GF-D8 (cell line): ENCODE measurements around the gene RBBP4.
"Not testable (repeated sequence)": the region's sequence is repeated elsewhere in the genome, so short reads cannot be mapped to it uniquely, and the experiment has no call there.

Experiments used
- DNase-seq: peaks from one replicate; lab custom pipeline; 2025; lab: John Stamatoyannopoulos, UW

Gene RBBP4

GRCh38 chr1:32693455-32694174 is 42.6 kb downstream of the RBBP4 start:
- DNase-seq, result no peak

GRCh38 chr1:32695098-32695904 is 44.3 kb downstream of the RBBP4 start:
- peak; percentile 36 for DNase-seq

GRCh38 chr1:32696041-32696440 is 45.0 kb downstream of the RBBP4 start:
- DNase-seq, result no peak

GRCh38 chr1:32696996-32697395 is 46.0 kb downstream of the RBBP4 start:
- not testable (repeated sequence) for DNase-seq

- no peak for DNase-seq
Observed at GRCh38 chr1:32701421-32701911, 50.5 kb downstream of the RBBP4 start.

- DNase-seq, result no peak
Observed at GRCh38 chr1:32701951-32702598, 51.1 kb downstream of the RBBP4 start.

GRCh38 chr1:32702599-32703478 is 51.8 kb downstream of the RBBP4 start, which contains the start of gene SYNC:
Gene SYNC (minus strand): TSS chr1:32702770. CDS start chr1:32702660, 110 bp downstream.
- DNase-seq, result no peak

- DNase-seq, result no peak
Observed at GRCh38 chr1:32703479-32704291, 52.7 kb downstream of the RBBP4 start.

- DNase-seq, result no peak
Observed at GRCh38 chr1:32705516-32705915, 54.5 kb downstream of the RBBP4 start.

GRCh38 chr1:32706491-32706890 is 55.5 kb downstream of the RBBP4 start:
- DNase-seq, result no peak

- DNase-seq, result no peak
Observed at GRCh38 chr1:32709075-32709474, 58.1 kb downstream of the RBBP4 start.

GRCh38 chr1:32709476-32709875 is 58.5 kb downstream of the RBBP4 start:
- DNase-seq, result no peak

- DNase-seq, result not testable (repeated sequence)
Observed at GRCh38 chr1:32711221-32711620, 60.2 kb downstream of the RBBP4 start.

- no peak for DNase-seq
Observed at GRCh38 chr1:32713081-32713480, 62.1 kb downstream of the RBBP4 start.

- no peak for DNase-seq
Observed at GRCh38 chr1:32714277-32714676, 63.3 kb downstream of the RBBP4 start.

GRCh38 chr1:32715901-32716311 is 64.9 kb downstream of the RBBP4 start:
- DNase-seq, result no peak

GRCh38 chr1:32716312-32717148 is 65.5 kb downstream of the RBBP4 start:
- no peak for DNase-seq

- DNase-seq, result no peak
Observed at GRCh38 chr1:32717503-32717902, 66.5 kb downstream of the RBBP4 start.

GRCh38 chr1:32718036-32718435 is 67.0 kb downstream of the RBBP4 start:
- DNase-seq, result no peak

- no peak for DNase-seq
Observed at GRCh38 chr1:32718527-32718926, 67.5 kb downstream of the RBBP4 start.
